Activated CD8-positive, alpha-beta memory T cell treated with anti-CD3 and anti-CD28 coated beads for 4 hours (primary cell): Measurements from ENCODE around the gene ATL2.
"Not testable (repeated sequence)": the region's sequence is repeated elsewhere in the genome, so short reads cannot be mapped to it uniquely, and the experiment has no call there.

Experiments
- DNase-seq, 2 donors: peaks; one replicate each; pipeline ENCODE4 v3.0.0-alpha.2; 2020; ENCODE audit warnings: low read depth in 2 of 2

ATL2 gene

DNA sequence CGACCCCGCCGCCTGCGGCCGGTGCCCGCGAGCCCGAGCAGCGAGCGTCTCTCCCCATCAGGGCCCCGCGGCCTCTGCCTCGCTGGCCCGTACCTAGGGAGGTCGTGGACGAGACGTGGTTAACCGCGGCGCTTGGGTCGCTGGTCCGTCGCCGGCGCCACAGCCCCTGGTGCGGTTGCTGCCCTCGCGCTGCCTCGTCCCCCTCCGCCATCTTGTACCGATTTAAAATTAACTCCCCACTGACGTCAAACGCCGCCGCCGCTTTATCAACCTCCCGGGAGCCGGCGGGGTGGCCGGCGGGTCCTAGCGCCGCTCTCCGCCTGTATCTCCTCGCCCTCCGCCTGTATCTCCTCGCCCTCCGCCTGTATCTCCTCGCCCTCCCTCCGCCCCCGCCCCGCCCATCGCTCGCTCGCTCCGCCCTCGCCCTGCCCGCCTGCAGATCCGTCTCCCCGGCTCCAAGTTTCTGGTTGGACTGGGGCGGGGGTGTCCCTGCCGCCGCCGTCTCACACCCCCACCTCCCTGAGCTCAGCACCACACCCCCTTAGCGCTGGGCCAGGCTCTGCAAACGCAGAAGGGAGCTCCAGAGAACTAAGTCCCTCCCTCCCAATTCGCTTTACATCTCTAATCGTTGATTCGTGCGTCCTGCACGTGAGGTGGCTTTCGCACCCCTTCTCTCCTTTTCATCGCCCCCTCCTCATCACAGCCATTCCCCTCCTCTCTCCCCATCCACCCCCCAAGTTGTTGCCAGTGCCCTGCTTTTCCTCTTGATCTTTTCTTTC is at the start of gene ATL2:
ATL2 (minus strand) TSS at position 224 of the 779 bp plus-strand sequence; CDS start at position 211, 13 bp downstream.
- peak; percentile 85 to 89 for DNase-seq

DNA sequence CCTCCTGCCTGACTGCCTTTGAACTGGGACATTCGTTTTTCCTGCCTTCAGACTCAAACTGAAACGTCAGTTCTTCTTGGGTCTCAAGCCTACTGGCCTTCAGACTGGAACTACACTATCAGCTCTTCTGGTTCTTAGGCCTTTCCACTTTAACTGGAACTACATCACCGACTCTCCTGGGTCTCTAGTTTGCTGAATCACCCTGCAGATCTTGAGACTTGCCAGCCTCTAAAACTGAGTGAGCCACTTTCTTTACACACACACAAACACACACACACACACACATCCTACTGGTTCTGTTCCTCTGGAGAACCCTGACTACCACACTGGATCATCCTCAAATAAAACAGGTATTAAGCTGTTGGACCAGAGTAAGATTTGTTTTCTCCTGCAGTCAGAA is 46.7 kb upstream of the ATL2 start:
- DNase-seq = no peak

DNA sequence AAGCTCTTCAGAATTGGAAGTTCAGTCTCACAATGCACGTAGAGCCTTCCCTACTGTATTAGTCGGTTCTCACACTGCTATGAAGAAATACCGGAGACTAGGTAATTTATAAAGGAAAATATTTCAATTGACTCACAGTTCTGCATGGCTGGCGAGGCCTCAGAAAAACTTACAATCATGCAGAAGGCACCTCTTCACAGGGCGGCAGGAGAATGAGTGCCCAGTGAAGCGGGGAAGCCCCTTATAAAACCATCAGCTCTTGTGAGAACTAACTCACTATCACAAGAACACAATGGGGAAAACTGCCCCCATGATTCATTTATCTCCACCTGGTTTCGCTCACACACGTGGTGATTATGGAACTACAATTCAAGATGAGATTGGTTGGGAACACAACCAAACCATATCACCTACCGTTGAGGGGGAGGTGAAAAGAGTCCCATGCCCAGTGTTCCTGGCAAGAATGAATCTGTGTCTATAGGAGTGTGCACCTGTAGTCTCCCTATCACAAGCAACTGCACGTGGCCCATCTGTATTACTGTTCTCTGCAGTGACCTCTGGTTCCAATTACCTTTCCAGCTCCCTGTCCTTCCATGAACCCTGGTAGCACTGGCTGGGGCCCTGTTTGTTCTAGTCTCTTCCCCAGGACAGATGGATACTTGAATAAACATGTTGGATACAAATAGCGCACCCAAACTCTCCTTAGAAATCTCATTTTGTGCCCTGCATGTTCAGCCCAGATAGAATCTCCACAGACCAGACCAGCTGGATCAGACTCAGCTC is 44.4 kb upstream of the ATL2 start:
- DNase-seq = no peak

GRCh38 chr2:38419499-38419898 is 42.4 kb upstream of the ATL2 start:
- no peak for DNase-seq

GRCh38 chr2:38418735-38419134 is 41.7 kb upstream of the ATL2 start:
- DNase-seq = no peak

DNA sequence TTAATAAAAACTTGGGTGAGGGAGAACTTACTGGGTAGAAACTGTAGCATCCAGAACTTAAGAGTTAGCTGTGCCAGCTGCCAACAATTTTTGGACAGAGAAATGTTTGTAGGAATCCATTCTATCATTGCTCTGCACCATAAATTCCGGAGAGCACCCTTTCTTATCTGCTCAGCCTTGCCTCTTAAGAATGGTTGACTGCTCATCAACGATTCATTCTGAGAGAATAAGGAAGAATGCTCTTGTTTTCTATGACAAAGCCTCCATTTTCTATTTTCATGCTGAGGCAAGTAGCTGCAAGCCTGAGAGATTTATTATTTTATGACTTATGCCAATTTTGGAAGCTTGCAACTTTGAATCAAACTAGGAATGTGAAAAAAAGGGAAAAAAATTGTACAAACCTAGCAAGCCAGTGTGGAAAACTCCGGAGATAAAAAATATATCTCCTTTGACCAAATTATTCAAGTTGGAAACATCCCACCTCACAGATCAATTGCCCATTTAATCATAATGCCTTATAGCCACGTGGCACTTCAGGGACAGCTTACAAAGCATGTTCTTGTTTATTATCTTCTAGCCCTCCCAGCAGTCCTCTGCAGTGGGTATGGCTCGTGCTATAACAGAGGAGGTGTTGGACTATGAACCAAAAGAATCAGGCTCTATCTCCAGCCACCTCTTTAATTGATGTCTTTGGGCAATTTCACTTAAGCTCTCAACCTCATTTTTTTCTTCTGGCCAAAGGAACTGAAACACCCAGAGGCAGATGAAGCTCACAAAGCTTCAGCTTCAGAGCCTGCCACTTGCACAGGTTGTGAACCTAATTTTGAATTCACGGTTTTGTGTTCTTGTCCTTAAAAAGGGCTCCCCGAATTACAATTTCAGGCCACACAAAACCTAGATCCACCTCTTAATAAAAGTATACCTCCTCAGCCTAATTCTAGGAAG is 40.9 kb upstream of the ATL2 start:
- no peak for DNase-seq

- DNase-seq = no peak
Measured at GRCh38 chr2:38416296-38417036, 39.4 kb upstream of the ATL2 start.

- DNase-seq = no peak
Measured at GRCh38 chr2:38415728-38416291, 38.7 kb upstream of the ATL2 start.

DNA sequence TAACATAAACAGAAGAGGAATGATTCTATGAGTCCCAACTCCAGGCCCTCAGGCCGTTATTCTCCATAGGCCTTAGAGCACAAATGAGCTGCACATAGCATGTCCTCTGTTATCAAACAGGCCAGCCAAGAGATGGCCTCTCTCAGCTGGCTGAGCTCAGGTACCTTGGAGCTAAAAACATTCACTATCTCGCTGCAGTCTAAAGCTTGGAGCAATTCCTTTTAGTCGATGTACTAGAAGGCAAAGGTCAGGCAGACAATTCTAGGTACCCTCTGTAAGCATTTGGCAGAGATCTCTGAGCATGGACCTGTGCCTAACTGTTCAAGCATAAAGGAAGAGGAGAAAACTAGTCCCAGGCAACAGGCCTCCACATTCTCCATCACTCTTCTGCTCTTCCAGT is 38.0 kb upstream of the ATL2 start:
- DNase-seq = no peak

DNA sequence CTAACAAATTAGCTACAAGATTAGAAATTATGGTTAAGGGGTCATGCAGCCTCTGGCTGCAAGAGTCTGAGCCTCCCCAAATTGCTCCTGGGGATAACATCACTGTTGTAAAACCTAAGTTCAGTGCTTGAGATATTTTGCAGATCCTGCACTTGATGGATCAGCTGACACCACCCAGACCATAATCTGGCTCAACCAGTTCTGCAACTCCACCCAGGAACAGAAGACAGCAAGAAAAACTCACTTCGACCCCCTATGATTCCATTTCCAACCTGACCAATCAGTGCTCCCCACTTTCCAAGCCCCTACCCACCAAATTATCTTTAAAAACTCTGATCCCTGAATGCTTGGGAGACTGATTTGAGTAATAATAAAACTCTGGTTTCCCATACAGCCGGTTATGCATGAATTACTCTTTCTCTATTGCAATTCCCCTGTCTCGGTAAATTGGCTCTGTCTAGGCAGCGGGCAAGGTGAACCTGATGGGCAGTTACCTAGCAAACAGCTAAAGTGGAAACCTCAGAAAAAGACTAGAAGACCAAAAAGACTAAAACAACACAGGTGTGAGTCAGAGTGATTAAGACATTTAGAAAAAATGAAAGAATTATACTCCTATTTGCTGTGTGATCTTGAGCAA is 35.3 kb upstream of the ATL2 start:
- not testable (repeated sequence) for DNase-seq

DNA sequence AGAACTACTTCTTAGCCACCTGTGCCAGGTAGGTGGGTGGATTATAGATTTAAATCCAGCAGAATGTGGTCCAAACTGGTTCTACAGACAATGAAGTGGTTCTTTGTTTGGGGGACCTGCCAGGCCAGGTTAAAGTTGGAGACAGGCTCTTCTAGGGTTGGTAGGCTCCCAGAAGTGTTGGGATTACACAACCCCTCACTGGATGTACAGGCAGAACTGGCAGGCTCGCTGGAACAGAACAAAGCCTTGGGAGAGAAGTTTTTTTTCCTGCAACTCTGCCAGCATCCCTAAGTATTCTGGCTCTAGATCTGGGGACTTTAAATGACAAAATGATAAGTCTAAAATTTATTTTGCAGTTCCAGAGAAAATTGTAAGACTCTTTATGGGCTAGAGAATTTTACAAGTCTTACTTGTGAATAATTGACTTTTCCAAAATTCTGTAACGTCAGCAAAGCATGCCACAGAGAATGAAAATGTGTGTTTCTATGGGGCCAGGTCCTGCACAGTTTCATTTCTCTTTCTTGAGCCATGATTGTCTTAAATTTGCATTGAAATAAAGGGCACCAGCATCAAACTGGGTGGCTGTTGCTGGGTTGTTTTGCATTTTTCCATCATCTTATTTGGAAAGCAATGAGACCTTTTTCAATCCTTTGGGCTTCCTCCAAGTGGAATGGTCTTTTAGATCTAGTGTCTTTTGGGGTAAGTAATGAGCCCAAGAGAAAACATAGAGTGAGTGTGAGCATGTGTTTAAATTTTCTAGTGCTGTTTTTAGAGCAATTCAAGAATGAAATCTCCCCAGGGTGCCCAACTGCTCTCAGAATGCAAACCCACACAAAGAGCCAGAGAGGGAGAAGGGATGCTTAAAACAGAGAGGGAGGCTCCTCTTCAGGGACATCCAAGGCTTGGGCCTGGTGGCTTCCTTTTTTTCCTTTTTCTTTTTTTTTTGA is 32.4 kb upstream of the ATL2 start:
- no peak for DNase-seq

GRCh38 chr2:38407111-38407682 is 30.1 kb upstream of the ATL2 start:
- DNase-seq = no peak

- no peak for DNase-seq
Measured at GRCh38 chr2:38406597-38407110, 29.6 kb upstream of the ATL2 start.

- no peak for DNase-seq
Measured at GRCh38 chr2:38405917-38406596, 29.0 kb upstream of the ATL2 start.

DNA sequence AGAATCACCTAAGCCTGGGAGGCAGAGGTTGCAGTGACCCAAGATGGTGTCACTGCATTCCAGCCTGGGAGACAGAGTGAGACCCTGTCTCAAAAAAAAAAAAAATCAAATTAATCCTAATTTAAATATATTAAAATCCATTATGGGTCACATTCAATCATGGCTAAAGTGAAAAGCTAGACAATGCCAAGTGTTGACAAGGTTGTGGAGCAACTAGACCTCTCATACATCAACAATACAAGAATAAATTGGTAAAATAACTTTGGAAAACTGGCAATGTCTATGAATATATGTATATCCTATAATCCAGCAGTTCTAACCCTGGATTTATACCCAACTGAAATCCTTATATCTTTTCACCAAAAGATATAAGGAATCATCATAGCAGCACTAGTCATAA is 23.4 kb upstream of the ATL2 start:
- DNase-seq = no peak

GRCh38 chr2:38398739-38399138 is 21.7 kb upstream of the ATL2 start:
- no peak for DNase-seq

- DNase-seq = no peak
Measured at GRCh38 chr2:38394903-38395341, 17.8 kb upstream of the ATL2 start.

DNA sequence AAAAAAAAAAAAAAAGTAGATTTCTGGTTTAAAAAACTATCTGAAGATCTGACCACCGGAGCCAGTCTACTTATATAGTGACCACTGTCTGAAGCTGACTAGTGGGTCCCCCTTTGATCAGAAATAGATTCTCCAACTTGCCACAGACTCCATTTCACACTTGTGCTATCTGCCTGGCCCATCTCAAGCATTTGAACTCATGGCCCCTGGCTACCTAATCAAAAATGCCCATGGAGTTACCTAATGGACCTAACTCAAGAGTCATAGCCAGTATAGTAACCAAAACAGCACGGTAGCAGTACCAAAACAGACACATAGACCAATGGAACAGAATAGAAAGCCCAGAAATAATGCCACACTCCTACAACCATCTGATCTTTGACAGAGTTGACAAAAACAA is 17.0 kb upstream of the ATL2 start:
- no peak for DNase-seq
